Activated gamma-delta T cell treated with anti-CD3 and anti-CD28 coated beads, Interleukin-2, amount 50 U/mL, for 16 hours (primary cell): ENCODE results near the gene HOXA1.

Experiments used
- DNase-seq: peaks from one replicate; pipeline ENCODE4 v3.0.0-alpha.2; 2020; ENCODE audit warnings: low read depth

Gene HOXA1

GRCh38 chr7:27095897-27096767, at the start of gene HOXA1:
Gene HOXA1, minus strand, starts transcription at chr7:27096000. Its CDS starts 88 bp downstream, at chr7:27095912.
- peak; percentile 54 for DNase-seq

- DNase-seq = no peak
Observed at GRCh38 chr7:27145165-27145913, 49.5 kb upstream of the HOXA1 start.

- DNase-seq = no peak
Observed at GRCh38 chr7:27144781-27145164, 49.0 kb upstream of the HOXA1 start.

DNA sequence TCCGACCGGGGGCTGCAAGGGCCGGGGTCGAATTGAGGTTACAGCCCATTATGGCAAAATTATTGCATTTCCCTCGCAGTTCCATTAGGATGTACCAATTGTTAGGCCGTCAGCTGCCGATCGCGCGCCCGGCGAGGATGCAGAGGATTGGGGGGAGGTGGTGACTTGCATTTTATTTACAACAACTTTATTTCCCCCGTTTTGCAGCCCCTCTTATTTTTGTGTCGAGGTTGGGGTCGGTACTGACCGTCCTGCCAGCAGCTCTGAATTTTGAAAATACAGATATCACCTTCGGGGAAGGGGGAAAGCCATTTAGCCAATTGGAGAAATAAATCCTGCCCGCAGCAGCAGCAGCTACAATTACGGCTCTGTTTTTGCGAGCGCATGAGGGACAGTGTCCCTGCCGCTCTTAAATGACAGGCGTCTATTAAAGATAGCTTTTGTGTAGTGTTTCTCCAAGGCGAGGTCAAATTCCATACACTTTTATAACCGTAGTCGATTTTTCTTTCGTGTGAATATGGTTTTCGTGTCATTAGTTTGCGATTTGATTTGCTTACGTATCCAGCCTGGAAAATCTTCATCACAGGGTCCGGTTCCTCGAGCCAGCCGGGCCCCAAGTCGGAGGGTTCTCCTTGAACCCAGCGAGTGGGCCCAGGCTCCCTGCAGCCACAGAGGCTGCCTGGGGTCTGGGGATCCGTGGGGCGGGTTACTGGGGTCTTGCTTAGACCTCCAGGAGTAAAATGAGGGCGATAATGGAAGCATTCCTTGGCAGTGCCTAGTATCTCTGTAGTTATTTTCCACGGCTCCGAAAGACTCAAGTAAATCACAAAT, 48.4 kb upstream of the HOXA1 start:
- DNase-seq = no peak

DNA sequence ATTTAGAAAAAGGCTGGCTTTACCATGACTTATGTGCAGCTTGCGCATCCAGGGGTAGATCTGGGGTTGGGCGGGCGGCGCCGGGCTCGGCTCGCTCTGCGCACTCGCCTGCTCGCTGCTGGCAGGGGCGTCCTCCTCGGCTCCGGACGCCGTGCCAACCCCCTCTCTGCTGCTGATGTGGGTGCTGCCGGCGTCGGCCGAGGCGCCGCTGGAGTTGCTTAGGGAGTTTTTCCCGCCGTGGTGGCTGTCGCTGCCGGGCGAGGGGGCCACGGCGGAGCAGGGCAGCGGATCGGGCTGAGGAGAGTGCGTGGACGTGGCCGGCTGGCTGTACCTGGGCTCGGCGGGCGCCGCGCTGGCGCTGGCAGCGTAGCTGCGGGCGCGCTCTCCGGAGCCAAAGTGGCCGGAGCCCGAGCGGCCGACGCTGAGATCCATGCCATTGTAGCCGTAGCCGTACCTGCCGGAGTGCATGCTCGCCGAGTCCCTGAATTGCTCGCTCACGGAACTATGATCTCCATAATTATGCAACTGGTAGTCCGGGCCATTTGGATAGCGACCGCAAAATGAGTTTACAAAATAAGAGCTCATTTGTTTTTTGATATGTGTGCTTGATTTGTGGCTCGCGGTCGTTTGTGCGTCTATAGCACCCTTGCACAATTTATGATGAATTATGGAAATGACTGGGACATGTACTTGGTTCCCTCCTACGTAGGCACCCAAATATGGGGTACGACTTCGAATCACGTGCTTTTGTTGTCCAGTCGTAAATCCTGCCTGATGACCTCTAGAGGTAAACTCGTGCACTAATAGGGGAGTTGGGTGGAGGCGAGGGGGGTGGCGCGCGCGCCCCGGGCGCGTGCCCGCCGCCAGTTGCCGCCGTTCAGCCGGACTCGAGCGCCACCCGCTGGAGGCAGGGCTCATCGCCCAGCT, 47.5 kb upstream of the HOXA1 start, which contains the start of gene HOXA5:
HOXA5 (minus strand) TSS at position 659 of the 927 bp plus-strand sequence; CDS start at position 585, 74 bp downstream.
- DNase-seq = no peak

GRCh38 chr7:27142580-27143022, 46.8 kb upstream of the HOXA1 start:
- DNase-seq = no peak

DNA sequence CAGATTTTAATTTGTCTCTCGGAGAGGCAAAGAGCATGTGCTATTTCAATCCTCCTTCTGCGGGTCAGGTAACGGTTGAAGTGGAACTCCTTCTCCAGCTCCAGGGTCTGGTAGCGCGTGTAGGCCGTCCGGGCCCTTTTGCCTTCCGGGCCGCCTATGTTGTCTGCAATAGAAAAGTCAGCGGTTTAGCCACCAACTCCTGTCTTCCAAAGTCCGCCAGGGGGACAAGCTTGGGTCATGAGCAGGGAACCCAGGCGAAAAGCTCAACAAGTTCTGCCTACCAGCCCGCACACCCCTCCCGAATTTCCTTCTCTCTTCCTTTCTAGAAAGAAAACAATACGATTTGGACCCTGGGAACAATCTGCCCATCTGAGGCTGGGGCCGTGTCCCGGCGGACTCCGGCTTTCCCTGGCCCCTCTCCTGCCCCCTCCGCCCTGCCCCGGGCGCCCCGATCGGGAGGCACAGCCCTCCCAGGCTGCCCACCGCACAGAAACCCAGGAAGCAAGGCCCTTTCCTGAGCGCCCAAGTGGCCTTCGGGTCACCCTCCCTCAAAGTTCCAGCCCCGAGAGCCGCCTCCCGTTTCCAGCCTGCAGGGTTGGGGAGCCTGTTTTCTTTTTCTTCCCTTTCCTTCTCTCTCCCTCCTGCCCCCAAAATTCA, 46.3 kb upstream of the HOXA1 start:
- no peak for DNase-seq

DNA sequence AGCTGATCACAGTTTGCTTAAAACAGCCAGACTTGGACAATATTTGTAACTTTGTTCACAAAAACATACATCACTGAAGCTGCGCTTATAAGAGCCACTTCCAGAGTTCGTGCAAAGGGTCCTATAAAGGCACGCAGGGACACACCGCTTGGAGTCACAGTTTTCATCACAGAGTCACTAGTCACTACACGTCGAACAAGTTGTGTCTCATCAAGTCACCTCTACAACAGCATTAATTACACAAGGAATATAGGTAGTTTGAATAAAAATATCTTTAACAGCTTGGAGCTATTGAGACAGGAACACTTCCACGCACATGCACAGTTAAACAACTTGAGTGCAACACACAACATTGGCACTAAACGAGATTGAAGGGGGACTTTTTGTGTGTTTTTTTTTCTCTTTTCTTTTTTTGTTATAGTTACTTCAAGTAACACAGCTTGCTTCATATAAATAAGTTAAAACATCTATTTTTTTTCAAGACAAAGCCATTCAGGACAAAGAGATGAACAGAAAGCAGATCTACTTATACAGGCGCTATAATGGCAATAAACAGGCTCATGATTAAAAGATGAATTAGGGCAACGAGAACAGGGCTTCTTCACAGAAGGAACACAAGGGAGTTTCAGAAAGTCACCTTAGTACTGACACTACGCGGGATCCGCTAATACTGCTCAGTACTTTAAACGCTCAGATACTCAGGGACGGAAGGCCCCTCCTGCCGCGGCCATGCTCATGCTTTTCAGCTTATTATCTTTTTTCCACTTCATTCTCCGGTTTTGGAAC, 45.5 kb upstream of the HOXA1 start:
- no peak for DNase-seq

DNA sequence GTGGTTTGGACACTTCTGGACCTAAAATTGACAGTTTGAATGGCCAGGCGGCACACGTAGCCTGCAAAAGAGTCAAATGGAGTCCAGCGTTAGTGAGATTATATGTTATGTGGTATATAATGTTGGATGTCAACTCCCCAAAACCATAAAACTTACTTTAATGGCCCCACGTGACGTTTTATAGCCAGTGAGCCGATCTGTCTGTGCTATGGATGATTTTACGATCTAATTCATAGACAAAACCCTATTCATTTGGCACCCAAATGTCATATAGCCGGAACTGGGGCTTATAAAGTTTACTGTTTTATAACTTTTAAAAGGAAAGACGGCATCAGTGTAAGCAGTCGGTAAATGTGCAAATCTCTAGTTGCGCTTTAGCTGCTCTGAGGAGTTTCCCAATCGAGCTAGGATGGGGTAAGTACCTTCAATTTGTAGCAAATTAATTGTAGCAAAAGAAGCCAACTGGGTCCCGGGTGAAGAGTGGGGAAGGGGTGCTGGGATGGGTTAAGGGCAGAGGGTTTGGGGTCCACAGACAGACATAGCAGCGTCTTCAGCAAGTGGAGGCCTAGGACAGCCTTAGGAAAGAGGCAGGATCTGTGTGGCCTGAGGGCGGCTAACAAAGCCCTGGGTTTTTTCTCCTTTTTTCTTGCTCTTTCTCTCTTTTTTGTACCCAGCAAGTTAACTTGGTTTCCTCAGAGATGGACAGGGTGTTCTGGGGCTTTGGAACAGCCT, 44.5 kb upstream of the HOXA1 start:
- no peak for DNase-seq

DNA sequence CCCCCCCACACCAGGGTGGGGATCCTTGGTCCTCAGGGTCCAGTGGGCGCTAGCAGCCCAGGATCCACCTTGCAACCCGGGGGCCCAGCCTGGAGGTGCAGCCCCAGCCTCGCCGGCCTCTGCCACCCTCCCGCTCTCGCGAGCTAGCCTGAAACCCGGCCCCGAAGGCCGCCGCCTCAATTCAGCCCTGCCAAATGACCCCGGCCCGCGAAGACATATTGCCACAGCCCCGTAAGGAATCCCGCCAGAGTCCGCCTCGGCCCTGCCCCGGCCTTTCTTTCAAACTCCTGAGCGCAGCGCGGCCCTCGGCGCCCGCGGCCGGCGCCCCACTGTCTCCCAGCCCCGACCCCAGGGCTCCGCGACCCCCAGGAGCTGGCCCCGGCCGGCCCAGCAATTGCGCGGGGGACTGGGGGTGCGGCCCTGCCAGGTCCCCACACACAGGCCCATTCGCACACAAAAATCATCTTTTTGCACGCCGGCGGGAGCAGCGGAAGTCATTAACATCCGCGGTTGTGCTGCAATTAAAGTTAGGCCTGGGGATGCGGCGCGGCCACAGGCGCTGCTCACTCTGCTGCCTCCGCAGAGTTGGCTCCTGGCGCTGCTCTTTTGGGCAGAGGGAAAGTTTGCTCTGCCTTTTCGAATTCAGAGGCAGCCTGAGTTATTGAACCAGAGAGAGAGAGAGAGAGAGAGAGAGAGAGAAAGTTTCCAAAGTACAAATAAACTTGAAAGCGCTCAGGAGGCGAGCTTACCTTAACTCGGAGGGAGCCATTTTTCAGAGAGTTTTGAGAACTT, 43.7 kb upstream of the HOXA1 start:
- no peak for DNase-seq

DNA sequence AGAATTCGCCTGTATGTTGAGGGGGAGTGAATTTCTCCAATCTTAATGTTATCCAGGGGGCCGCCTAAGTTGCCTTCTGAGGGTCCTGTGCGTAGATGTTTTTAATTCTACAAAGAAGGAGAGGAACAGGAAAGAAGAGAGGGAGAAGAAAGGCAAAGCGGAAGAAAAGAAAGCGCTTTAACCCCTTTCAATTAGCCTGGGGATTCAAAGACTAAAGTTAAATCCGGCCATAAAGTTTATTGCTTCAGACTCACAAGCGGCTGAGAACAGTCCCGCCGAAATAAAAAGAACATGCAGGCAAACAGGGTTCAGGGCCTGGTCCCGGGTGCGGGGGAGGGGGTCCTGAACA, 43.2 kb upstream of the HOXA1 start:
- no peak for DNase-seq

- no peak for DNase-seq
Observed at GRCh38 chr7:27138472-27138871, 42.7 kb upstream of the HOXA1 start.

DNA sequence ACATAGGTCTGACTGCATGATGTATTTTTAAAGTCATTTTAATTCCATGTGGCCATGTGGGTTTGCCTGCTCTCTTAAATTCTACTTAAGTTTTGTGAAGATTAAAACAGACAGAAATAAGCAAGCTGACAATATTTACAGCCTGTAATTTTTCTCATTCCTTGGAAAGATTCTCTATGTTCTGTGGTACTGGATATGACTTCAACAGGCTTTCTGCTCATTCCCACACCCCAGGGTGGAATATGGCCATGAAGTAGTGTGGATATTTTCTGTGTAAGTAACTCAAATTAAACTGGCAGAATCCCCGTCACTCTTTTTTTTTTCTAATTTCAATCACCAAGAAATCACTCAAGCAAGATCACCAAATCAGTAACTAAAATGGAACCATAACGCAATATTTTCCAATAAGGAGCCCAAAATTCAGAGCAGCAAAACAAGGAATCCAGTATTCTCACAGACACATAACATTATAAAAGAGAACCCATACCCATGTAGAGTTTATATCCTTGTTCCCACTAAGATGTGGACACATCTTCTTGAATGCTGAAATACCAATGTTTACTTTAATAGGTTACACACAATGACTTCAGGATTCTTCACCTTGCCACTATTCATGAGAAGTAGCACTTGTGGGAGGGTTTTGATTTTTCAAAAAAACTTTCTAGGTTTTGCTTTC, 42.0 kb upstream of the HOXA1 start:
- no peak for DNase-seq

DNA sequence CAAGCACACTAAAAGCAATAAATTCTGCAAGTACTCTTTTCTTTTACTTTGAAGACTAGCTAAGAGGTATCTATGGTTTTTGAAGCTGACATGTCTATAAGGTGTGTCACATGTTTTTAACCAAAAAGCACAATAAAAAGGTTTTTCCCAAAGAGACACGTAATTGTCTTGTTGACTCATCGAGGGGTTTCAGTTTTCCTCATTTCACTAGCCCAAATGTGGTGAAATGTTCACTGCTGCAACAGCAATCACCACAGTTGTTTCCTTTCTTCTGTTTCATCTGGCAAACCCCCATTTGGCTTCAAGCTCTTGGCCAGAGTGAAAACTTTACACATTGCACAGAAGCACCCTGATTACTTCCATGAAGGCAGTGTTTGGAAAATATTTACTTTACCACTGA, 38.6 kb upstream of the HOXA1 start:
- no peak for DNase-seq

DNA sequence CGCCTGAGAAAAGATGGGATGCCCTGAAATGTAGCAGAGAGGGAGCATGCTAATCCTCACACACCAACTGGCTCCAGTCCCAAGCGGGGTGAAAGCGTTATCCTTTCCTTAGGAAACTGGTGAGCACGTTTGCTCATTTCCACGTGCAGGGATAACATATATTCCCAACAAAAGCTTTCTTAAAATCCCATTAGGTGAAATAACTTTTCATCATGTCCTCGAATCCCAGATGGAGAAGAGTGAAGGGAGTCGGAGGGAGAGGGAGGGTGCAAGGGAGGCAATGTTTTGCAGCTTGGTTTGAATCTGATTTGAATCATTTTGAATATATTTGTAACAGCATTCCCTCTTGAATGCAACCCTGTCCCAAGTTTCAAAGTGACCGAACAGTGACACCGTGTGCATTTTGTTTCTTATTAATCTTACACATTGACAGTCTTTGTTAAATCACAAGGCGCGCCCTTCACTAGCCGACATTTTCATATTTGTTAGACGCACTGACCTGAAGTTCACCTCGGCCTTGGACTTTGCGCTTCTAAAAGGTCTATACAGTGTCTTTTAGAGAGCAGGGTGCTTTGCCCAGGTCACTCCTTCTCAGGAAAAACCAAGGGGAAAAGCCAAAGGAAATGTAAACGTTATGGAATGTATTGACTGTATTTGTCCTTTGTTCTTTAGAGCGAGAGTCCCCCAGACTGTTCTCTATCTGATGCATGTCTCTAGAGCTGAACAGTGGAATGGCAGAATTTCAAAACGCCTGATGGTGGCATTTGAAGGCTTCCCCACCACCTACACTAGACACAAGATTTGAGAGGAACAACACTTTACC, 37.8 kb upstream of the HOXA1 start:
- no peak for DNase-seq

DNA sequence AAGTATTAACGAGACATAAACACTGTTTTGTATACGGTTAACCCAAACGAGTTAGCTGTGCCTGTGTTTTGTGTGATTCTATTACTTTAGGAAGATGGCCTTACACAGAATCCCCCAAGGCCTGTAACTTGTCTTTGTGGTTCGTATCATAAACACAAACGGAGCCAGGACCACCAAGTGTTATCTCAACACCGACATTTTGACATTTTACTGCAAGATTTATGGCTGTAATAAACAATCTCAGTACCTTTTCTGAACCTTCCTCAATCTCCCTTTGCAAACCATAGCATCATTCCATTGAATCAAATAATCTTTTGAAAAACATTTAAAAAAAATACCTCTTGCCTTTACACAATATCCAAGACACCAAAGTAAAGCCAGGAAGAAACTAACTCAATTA, 37.2 kb upstream of the HOXA1 start:
- no peak for DNase-seq

GRCh38 chr7:27132214-27132613, 36.4 kb upstream of the HOXA1 start:
- no peak for DNase-seq
